ENCODE results near the gene IFI35.
"Not testable (repeated sequence)": the region's sequence is repeated elsewhere in the genome, so short reads cannot be mapped to it uniquely, and the experiment has no call there.

The IFI35 gene

DNA sequence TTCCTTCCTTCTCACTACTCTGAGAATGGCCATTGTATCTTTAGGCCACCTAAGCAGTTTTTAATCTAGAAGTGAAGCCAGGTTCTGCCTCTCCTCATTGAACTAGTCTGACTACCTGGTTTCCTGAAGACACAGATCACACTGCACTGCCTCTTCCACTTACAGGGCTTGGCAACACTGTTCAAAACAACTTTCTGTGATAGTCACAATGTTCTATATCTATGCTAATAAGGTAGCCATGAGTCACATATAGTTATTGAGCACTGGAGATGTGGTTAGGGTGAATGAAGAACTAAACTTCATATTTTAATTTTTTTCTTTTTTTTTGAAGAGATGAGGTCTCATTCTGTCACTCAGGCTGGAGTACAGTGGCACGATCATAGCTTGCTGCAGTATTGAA, 45.4 kb downstream of the IFI35 start:
- POLR2A ChIA-PET (ENCODE audit: low non-redundant PET): no interaction called here
- no peak for TF ChIP-seq CTCF (conservative IDR thresholded peaks at IDR 0.05; ENCODE audit: low read depth)
- CTCF ChIA-PET: no interaction called here
- H3K27ac ChIP-seq: no peak overlapping the region
- no peak for DNase-seq (ENCODE audit: low spot score)

DNA sequence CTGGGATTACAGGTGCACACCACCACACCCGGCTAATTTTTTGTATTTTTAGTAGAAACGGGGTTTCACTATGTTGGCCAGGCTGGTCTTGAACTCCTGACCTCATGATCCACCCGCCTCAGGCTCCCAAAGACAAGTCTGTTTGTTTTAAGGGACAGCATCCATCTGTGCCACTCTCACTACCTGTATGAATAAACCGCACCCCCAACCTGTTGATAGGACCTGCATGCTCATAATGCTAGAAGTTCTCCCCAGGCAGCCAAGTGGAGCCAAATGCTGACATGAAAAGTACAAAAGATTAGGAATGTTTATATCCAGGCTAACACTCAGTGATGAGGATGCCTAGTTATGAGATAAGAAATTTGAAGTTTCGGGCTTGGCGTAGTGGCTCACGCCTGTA, 46.4 kb downstream of the IFI35 start:
- not testable (repeated sequence) for DNase-seq (ENCODE audit: low spot score); H3K27ac ChIP-seq
- POLR2A ChIA-PET (ENCODE audit: low non-redundant PET): interaction anchor here (0.7 kb wide), 1 partner anchor 10 kb away, joined by 4 read pairs; no protein-coding TSS in a partner anchor
- CTCF ChIA-PET: interaction anchor here (0.7 to 1.1 kb wide), 2 partner anchors 22 to 55 kb away, joined by 4 read pairs; partner anchors contain the start of gene RPL27

DNA sequence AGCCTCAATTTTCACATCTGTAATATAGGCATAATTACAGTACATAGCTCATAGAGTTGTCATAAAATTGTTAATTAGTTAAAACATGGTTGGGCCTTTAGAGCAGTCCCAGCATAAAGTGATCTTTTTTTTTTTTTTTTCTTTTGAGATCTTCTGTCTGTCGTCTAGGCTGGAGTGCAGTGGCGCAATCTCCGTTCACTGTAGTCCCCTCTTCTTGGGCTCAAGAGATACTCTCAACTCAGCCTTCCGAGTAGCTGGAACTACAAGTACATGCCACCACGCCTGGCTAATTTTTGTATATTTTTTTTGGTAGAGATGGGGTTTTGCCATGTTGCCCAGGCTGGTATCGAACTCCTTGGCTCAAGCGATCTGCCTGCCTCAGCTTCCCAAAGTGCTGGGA, 49.5 kb downstream of the IFI35 start:
- CTCF ChIA-PET: interaction anchor here (0.6 kb wide), 3 partner anchors 73 to 380 kb away, joined by 3 to 8 read pairs (median 3); no protein-coding TSS in a partner anchor
- DNase-seq (ENCODE audit: low spot score): no peak
- TF ChIP-seq CTCF (conservative IDR thresholded peaks at IDR 0.05; ENCODE audit: low read depth): no peak
- no peak overlapping the region for H3K27ac ChIP-seq
- POLR2A ChIA-PET (ENCODE audit: low non-redundant PET): no interaction called here

GRCh38 chr17:43062984-43063638, 56.5 kb downstream of the IFI35 start:
- TF ChIP-seq CTCF (conservative IDR thresholded peaks at IDR 0.05; ENCODE audit: low read depth): no peak
- no peak for DNase-seq (ENCODE audit: low spot score)
- CTCF ChIA-PET: no interaction called here
- H3K27ac ChIP-seq: no peak overlapping the region
- POLR2A ChIA-PET (ENCODE audit: low non-redundant PET): interaction anchor here (0.5 kb wide), 1 partner anchor 10 kb away, joined by 4 read pairs; no protein-coding TSS in a partner anchor
